Measurements from ENCODE around the gene ZDHHC17.

The ZDHHC17 gene

DNA sequence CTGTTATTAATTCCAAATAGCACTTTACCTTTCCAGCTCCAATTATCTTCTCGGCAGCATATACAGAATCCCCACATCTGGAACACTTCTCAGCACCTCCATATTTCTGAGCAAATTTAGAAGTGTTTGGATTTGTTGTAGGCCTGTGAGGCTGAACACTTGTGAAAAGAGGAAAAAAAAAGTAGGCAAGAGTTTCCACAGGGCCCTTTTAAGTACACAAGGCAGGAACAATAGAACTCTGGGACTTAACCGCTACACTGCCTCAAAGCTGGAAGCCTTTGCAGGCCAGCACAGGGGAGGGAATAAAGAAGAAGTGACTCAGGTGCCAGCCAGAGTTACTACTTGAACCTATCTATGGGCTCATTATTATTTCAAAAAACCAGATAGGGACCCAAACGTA lies 96.3 kb downstream of the ZDHHC17 start:
- Histone ChIP-seq H3K4me1 (ENCODE audit: control insufficient read depth in 1 of 2, insufficient read depth in 1 of 2, low read depth in 1 of 2, low read length in 1 of 2) (no peaks in the 10 kb centered on the region), H3K4me3 (ENCODE audit: low read depth in 1 of 2, low read length in 1 of 2) (no peak overlapping the region), H3K27ac (no peak overlapping the region), H3K36me3 (peaks cover 14% of the 10 kb centered on the region), H3K9me3 (no peaks in the 10 kb centered on the region), H3K27me3 (no peaks in the 10 kb centered on the region)
- TF ChIP-seq, protein P1, sequence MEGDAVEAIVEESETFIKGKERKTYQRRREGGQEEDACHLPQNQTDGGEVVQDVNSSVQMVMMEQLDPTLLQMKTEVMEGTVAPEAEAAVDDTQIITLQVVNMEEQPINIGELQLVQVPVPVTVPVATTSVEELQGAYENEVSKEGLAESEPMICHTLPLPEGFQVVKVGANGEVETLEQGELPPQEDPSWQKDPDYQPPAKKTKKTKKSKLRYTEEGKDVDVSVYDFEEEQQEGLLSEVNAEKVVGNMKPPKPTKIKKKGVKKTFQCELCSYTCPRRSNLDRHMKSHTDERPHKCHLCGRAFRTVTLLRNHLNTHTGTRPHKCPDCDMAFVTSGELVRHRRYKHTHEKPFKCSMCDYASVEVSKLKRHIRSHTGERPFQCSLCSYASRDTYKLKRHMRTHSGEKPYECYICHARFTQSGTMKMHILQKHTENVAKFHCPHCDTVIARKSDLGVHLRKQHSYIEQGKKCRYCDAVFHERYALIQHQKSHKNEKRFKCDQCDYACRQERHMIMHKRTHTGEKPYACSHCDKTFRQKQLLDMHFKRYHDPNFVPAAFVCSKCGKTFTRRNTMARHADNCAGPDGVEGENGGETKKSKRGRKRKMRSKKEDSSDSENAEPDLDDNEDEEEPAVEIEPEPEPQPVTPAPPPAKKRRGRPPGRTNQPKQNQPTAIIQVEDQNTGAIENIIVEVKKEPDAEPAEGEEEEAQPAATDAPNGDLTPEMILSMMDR (IDR thresholded peaks at IDR 0.05): no peak

DNA sequence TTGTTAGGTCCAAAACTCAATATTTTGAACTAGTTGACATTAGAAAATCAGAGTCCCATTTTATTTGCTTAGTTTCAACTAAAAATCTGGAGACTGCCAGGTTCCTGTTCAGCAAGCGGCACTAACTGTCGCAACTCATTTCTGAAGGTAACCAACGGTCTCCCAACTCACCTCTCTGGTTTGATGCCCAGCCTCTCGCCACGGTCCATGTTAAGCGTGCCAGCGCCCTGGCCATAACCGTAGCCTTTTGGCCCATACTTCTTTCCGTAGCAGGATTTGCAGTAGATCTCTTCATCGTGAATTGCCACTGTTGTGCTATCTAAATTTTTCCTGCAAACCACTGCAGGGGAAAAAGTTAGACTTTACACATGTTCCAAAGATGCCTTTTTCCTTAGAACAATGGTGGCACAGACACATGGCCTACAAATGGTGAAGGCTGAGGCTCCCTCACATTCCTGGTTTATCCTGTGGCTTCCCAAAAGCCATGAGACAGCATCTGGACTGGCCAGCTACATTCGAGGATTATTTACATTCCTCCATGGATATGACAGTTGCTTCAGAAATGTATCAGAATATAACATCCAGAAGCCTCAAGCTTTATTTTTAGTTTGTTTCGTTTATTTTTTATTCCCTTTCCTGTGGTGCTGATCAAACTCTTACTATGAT lies 99.2 kb downstream of the ZDHHC17 start:
- Histone ChIP-seq H3K4me1 (ENCODE audit: control insufficient read depth in 1 of 2, insufficient read depth in 1 of 2, low read depth in 1 of 2, low read length in 1 of 2) (no peaks in the 10 kb centered on the region), H3K27ac (no peak overlapping the region), H3K9me3 (no peaks in the 10 kb centered on the region), H3K36me3 (no peaks in the 10 kb centered on the region), H3K27me3 (no peaks in the 10 kb centered on the region), H3K4me3 (ENCODE audit: low read depth in 1 of 2, low read length in 1 of 2) (no peak overlapping the region)
- TF ChIP-seq, protein P1 (IDR thresholded peaks at IDR 0.05): no peak

GRCh38 chr12:76863837-76864236 lies 99.9 kb downstream of the ZDHHC17 start:
- TF ChIP-seq, protein P1 (IDR thresholded peaks at IDR 0.05): no peak
- no peak overlapping the region for H3K27ac ChIP-seq

DNA sequence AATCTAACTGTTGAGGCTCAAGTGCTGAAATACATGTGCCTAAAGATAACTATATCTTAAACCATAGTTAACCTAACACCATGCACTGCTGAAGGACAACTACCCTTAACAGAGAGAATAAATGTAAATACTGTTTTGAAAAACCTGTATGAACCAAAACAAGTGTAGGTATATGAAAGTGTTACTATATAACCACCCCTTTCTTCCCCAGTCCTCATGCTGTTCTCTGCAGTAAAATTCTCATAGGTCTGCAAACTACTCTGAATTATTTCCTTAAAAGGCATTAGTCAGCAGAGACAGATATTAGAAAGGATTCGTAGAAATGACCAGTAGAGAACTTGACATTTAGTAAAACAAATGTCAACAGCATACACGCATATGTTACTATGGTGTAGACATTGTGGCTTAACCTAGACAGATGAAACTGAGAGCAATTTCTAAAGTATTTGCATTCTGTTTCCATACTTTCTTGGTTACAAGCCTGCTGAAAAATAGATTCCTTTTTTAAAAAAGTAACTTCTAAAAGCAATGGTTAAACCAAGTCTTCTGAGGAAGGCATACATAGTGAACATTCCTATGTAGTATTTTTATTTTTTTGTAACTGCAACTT lies 101.0 kb downstream of the ZDHHC17 start:
- Histone ChIP-seq H3K4me3 (ENCODE audit: low read depth in 1 of 2, low read length in 1 of 2) (no peak overlapping the region), H3K36me3 (no peaks in the 10 kb centered on the region), H3K27ac (no peak overlapping the region), H3K4me1 (ENCODE audit: control insufficient read depth in 1 of 2, insufficient read depth in 1 of 2, low read depth in 1 of 2, low read length in 1 of 2) (no peaks in the 10 kb centered on the region), H3K9me3 (no peaks in the 10 kb centered on the region), H3K27me3 (no peaks in the 10 kb centered on the region)
- TF ChIP-seq, protein P1 (IDR thresholded peaks at IDR 0.05): no peak

More at GRCh38 chr12:76863837-76864236, 99.9 kb downstream of the ZDHHC17 start:
- Histone ChIP-seq H3K9me3 (no peaks in the 10 kb centered on the region), H3K36me3 (no peaks in the 10 kb centered on the region), H3K27me3 (no peaks in the 10 kb centered on the region), H3K4me3 (ENCODE audit: low read depth in 1 of 2, low read length in 1 of 2) (no peak overlapping the region), H3K4me1 (ENCODE audit: control insufficient read depth in 1 of 2, insufficient read depth in 1 of 2, low read depth in 1 of 2, low read length in 1 of 2) (no peaks in the 10 kb centered on the region)

DNA sequence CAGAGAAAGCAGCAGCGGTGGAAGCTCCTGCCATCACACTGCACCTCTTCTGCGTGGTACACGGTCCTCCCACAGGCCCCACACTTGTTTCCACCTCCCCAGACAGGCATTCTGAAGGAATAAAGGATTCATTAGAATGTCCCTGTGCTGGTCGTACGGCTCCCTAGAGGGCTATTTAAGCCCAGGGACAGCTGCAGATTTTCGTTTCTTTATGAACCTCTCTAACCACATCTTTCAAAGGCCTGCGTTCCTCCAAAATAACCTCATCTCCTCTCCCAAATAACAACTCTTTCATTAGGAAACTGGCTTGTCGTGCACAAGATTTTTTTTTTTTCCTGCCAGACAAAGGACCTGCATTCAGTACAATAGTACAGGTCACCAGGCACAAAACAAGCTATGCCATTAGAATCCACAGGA lies 102.2 kb downstream of the ZDHHC17 start:
- Histone ChIP-seq H3K4me3 (ENCODE audit: low read depth in 1 of 2, low read length in 1 of 2) (no peak overlapping the region), H3K9me3 (no peaks in the 10 kb centered on the region), H3K27ac (no peak overlapping the region), H3K4me1 (ENCODE audit: control insufficient read depth in 1 of 2, insufficient read depth in 1 of 2, low read depth in 1 of 2, low read length in 1 of 2) (no peaks in the 10 kb centered on the region), H3K27me3 (no peaks in the 10 kb centered on the region), H3K36me3 (no peaks in the 10 kb centered on the region)
- TF ChIP-seq, protein P1 (IDR thresholded peaks at IDR 0.05): no peak
